GM12892 (cell line): ENCODE measurements around the gene ST3GAL3.

ENCODE experiments used
- POLR2A ChIP-seq: IDR thresholded peaks from 2 replicates; pipeline ENCODE4 v1.6.1; 2011; ENCODE audit warnings: low read depth, low read length, control low read depth
- POLR2AphosphoS5 ChIP-seq: IDR thresholded peaks from 2 replicates; pipeline ENCODE4 v1.6.1; 2011; ENCODE audit warnings: low read depth, low read length, control low read depth
- TAF1 ChIP-seq: IDR thresholded peaks from 2 replicates; pipeline ENCODE4 v1.6.1; 2011; ENCODE audit warnings: low read depth, mild to moderate bottlenecking, control low read depth, low read length, borderline replicate concordance

- no peak for TF ChIP-seq POLR2A
- TF ChIP-seq TAF1 = no peak
- no peak for TF ChIP-seq POLR2AphosphoS5
These were observed 117.5 kb downstream of the ST3GAL3 start for GRCh38 chr1:43824795-43825194.
